ENCODE data around the gene LYPD8.
"Not testable (repeated sequence)": the region's sequence is repeated elsewhere in the genome, so short reads cannot be mapped to it uniquely, and the experiment has no call there.

LYPD8 gene, protein sequence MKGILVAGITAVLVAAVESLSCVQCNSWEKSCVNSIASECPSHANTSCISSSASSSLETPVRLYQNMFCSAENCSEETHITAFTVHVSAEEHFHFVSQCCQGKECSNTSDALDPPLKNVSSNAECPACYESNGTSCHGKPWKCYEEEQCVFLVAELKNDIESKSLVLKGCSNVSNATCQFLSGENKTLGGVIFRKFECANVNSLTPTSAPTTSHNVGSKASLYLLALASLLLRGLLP

GRCh38 chr1:248755517-248755916 lies at the start of gene LYPD8:
Gene LYPD8 (minus strand): TSS chr1:248755759. CDS start chr1:248751081, 4,678 bp downstream.
- FAIRE-seq: no peak

DNA sequence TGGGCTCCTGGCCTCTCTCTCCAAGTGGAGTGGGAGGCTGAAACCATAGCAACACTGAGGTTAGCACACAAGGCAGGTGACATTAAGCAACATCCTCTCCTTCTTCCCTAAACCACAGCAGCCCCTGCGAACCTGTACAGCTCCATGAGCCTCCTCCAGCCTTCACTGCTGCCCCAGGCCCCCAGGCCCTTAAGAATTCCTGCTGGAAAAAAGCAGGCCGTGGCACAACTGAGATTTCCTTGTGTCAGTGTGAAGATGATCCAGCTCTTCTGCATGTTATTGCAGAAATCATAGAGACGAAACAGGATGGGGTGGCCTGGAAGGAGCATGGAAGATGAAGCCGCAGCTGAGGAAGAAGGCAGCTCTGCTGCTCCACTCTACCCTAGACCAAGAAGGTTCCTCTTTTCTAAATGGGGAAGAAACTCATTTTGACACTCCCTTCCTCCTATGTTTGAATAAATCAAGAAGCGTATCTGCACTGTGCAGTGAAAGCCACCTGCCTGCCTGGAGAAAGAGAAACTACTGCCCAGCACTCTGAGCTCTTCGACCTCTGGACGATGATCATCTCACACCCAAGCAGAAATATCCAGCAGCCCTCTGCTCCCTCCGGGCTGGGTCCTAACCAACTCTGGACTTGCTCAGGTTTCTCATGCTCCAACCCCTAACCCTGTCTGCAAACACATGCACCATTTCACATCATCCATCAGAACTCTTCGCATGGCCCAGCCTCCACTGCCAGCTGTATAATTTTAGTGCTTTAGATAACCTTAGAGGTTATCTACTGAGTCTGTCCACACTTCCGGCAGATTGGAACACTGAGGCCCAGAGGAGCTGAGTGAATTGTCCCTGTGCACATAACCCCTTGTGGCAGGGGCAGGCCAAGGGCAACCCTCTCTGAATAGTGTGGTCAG lies 49.5 kb upstream of the LYPD8 start:
- FAIRE-seq: no peak

GRCh38 chr1:248803501-248803900 lies 47.9 kb upstream of the LYPD8 start:
- FAIRE-seq: not testable (repeated sequence)

DNA sequence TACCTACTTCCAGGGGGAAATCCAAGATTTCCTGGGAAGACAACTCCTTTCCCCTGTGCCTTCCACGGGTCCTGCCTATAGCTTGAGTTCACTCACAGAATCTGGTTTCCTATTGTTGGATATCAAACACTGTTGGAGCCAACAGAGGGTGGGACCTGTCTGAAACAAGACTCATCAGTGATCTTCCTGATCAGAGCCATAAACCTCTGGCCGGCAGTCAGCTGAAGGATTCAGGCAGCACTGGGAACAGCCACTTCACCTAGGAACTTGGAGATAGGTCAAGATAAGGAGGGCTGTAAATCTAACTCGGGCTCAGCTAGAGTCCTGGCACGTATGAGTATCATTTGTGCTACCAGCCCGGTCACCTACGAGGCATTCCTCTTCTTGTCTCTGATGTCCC lies 46.9 kb upstream of the LYPD8 start:
- FAIRE-seq: no peak

GRCh38 chr1:248800459-248800858 lies 44.9 kb upstream of the LYPD8 start:
- FAIRE-seq: no peak

GRCh38 chr1:248798791-248799190 lies 43.2 kb upstream of the LYPD8 start:
- no peak for FAIRE-seq

DNA sequence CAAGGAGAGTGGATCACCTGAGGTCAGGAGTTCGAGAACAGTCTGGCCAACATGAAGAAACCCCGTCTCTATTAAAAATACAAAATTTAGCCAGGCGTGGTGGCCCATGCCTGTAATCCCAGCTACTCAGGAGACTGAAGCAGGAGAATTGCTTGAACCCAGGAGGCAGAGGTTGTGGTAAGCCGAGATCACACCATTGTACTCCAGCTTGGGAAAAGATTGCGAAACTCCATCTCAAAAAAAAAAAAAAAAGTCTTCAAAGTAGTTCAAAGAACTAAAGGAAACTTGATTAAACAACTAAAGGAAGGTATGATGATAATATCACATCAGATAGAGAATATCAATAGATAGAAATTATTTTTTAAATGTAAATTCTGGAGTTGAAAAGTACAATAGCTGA lies 39.1 kb upstream of the LYPD8 start:
- not testable (repeated sequence) for FAIRE-seq

- FAIRE-seq: no peak
These were observed 38.0 kb upstream of the LYPD8 start for GRCh38 chr1:248793592-248793991.

- no peak for FAIRE-seq
These were observed 36.8 kb upstream of the LYPD8 start for GRCh38 chr1:248792342-248792741.

- no peak for FAIRE-seq
These were observed 35.5 kb upstream of the LYPD8 start for GRCh38 chr1:248791010-248791409.

- no peak for FAIRE-seq
These were observed 34.9 kb upstream of the LYPD8 start for GRCh38 chr1:248790456-248790855.

- not testable (repeated sequence) for FAIRE-seq
These were observed 33.8 kb upstream of the LYPD8 start for GRCh38 chr1:248789337-248789736.

- FAIRE-seq: no peak
These were observed 32.8 kb upstream of the LYPD8 start for GRCh38 chr1:248788327-248788726.

DNA sequence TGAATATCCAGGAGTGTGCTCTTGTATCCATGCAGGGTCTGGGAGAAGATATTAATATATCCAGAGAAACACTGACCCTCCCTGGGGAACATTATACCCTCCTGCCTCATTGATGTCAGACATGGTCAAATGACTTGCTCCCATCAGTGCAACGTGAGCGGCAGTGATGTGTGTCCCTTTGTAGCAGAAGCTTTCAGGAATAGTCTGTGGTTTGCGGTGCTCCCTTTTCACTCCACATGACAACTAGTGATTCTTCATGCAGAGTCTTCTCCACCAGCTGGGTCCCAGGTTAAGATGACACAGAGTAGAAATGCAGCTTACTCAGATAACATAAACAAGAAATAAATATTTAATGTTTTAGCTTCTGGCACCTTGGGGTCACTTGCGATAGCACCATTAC lies 31.9 kb upstream of the LYPD8 start:
- no peak for FAIRE-seq

DNA sequence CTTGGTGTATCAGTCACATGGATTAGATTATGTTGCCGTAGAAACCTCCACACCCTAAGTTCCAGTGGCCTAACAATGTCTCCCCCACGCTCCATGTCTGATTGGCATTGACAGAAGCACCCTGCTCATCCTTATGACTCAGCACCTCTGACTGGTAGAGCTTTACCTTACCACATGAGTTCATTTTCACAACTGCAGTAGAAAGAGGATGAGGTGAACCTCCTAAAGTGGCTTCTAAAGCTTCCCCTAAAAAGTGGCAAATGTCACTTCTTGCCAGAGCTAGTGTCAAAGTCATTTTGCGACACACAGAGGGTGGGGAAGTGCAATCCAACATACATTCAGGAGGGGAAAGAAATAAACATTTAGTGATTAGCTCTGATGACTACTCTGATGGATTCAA lies 30.6 kb upstream of the LYPD8 start:
- FAIRE-seq: no peak

GRCh38 chr1:248783367-248783766 lies 27.8 kb upstream of the LYPD8 start:
- FAIRE-seq: no peak

GRCh38 chr1:248782416-248783141 lies 27.0 kb upstream of the LYPD8 start:
- no peak for FAIRE-seq

DNA sequence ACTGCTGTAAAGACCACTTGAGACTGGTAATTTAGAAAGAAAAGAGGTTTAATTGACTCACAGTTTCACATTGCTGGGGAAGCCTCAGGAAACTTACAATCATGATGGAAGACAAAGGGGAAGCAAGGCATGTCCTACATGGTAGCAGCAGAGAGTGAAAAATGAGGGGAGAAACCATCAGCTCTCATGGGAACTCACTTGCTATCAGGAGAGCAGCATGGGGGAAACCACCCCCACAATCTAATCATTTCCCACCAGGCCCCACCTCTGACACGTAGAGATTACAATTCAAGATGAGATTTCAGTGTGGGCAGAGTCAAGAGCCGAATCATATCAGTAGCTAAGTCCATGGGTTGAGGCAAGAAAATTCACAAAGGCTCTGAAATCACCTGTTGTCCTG lies 23.8 kb upstream of the LYPD8 start:
- FAIRE-seq: no peak

DNA sequence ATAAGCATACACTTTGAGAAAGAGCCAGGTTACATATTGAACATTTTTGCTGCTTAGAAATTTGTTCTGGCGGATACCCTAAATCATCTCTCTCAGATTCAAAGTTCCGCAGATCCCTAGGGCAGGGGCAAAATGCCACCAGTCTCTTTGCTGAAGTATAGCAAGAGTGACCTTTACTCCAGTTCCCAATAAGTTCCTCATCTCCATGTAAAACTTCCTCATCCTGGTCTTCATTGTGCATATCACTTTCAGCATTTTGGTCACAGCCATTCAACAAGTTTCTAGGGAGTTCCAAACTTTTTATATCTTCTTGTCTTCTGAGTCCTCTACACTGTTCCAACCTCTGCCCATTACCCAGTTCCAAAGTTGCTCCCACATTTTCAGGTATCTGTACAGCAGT lies 23.3 kb upstream of the LYPD8 start:
- no peak for FAIRE-seq

DNA sequence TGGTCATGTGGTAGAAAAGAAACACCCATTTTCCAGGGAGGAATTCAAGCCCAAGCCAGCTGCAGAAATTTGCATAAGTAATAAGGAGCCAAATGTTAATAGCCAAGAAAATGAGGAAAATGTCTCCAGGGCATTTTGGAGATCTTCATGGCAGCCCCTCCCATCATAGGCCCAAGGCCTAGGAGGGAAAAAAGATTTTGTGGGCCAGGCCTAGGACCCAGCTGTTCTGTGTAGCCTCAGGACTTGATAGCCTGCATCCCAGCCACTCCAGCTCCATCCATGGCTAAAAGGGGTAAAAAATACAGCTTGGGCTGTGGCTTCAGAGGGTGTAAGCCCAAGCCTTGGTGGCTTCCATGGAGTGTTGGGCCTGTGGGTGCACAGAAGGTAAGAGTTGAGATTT lies 21.4 kb upstream of the LYPD8 start:
- FAIRE-seq: no peak

- FAIRE-seq: no peak
These were observed 19.9 kb upstream of the LYPD8 start for GRCh38 chr1:248775441-248775840.

GRCh38 chr1:248759644-248760043 lies 4.1 kb upstream of the LYPD8 start:
- no peak for FAIRE-seq

GRCh38 chr1:248758352-248758751 lies 2.8 kb upstream of the LYPD8 start:
- no peak for FAIRE-seq

DNA sequence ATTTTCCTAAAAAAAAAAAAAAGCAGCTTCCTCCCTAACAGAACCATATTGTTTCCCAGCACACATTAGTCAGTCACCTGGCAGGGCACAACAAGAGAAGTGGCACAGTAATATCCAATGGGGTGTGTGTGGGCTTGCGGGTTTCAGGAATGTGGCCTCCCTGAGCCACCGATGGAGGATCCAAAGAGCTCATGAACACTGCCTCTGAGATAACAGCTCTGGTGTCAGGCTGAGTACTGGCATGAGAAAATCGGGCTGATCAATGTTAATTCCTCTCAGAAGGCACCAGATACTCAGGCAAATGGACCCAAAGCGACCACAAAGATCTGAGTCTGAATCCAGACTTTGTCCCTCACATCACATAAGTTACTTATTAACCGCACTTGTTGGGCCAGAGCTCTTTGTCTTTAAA lies 2.2 kb upstream of the LYPD8 start:
- FAIRE-seq: no peak
